HepG2 (cell line): ENCODE measurements around the gene NT5DC4.

Experiments used
- FLYWCH1 ChIP-seq: sonication (generic); formaldehyde crosslinking; IDR thresholded peaks from 2 replicates; pipeline ENCODE4 v1.8.1; 2023; ENCODE audit warnings: mild to moderate bottlenecking, missing genetic modification reagents
- MEF2D ChIP-seq: sonication (generic); formaldehyde crosslinking; IDR thresholded peaks from 2 replicates; pipeline ENCODE4 v1.5.1; 2020; ENCODE audit warnings: mild to moderate bottlenecking, missing genetic modification reagents
- MZF1 ChIP-seq: sonication (generic); formaldehyde crosslinking; IDR thresholded peaks from 2 replicates; pipeline ENCODE4 v1.8.1; 2023; ENCODE audit warnings: mild to moderate bottlenecking, missing genetic modification reagents, borderline replicate concordance
- PHF20 ChIP-seq: sonication (generic); formaldehyde crosslinking; IDR thresholded peaks from 2 replicates; pipeline ENCODE4 v1.5.0; 2020; ENCODE audit warnings: mild to moderate bottlenecking, missing genetic modification reagents
- POLR2AphosphoS5 ChIP-seq: IDR thresholded peaks from 2 replicates; pipeline ENCODE4 v1.6.1; 2012; ENCODE audit warnings: low read depth, low read length
- PTBP1 ChIP-seq: fragments of 200-400 bp; formaldehyde crosslinking; IDR thresholded peaks from 2 replicates; pipeline ENCODE4 v1.6.1; 2018; ENCODE audit warnings: low read length, low read depth; ENCODE audit not compliant: poor library complexity, severe bottlenecking
- ZNF614 ChIP-seq: IDR thresholded peaks from 2 replicates; pipeline ENCODE4 v1.6.1; 2018; ENCODE audit warnings: missing biosample characterization, missing genetic modification reagents, inconsistent platforms, borderline replicate concordance
- TF ChIP-seq, protein P1 (sequence below): sonication (generic); formaldehyde crosslinking; IDR thresholded peaks from 2 replicates; pipeline ENCODE4 v1.5.0; 2020; ENCODE audit warnings: mild to moderate bottlenecking, missing genetic modification reagents, moderate library complexity
- TF ChIP-seq, protein P2 (sequence below): sonication (generic); formaldehyde crosslinking; conservative IDR thresholded peaks from 2 replicates; pipeline ENCODE4 v1.8.0; 2022; ENCODE audit warnings: mild to moderate bottlenecking, moderate library complexity, missing genetic modification reagents
- TF ChIP-seq, protein P3 (sequence below): sonication (generic); formaldehyde crosslinking; IDR thresholded peaks from 2 replicates; pipeline ENCODE4 v1.5.0; 2020; ENCODE audit warnings: mild to moderate bottlenecking, missing genetic modification reagents

DNA sequence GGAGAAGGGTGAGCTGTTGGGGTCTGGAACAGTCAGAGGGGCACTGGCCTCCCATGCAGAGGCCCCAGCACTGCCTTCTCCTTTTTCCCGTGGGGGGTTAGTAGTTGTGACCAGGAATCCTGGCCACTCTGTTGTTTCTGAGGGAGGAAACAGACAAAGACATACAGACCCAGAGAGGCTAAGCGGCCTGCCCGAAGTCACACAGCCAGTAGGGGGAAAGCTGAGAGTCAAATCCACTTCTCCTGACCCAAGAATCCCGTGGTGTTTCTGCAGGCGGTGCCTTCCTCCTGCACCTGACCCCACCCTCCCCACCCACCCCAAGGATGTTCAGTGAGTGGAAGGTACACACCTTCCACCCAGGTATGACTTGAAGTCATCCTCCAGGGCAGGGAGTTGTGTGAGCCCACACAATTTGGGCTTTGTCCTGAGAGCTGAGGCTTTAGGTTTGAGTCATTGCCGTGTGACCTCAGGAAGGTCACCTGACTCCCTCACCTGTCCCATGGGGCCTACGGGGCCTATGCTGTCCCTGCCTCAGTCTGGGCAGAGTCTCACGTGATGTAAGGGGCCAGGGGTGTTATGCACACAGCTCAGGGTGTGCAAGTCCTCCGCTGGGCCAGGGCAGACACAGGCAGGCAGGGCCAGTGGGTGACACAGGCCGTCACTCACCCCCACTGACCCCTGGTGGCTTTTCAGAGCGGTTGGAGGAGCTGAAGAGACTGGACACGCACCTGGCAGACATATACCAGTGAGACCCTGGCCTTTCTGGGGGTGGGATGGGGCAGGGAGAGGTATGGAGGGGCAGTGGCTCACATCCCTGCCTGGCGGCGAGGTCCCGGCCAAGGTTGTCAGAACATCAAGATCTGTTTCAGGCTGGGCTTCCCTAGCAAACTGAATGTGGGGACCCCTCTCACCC lies 5.0 kb downstream of the NT5DC4 start:
- TF ChIP-seq POLR2AphosphoS5 = no peak
- TF ChIP-seq ZNF614 (CRISPR knock-in tag) = no peak
- TF ChIP-seq, protein P1, sequence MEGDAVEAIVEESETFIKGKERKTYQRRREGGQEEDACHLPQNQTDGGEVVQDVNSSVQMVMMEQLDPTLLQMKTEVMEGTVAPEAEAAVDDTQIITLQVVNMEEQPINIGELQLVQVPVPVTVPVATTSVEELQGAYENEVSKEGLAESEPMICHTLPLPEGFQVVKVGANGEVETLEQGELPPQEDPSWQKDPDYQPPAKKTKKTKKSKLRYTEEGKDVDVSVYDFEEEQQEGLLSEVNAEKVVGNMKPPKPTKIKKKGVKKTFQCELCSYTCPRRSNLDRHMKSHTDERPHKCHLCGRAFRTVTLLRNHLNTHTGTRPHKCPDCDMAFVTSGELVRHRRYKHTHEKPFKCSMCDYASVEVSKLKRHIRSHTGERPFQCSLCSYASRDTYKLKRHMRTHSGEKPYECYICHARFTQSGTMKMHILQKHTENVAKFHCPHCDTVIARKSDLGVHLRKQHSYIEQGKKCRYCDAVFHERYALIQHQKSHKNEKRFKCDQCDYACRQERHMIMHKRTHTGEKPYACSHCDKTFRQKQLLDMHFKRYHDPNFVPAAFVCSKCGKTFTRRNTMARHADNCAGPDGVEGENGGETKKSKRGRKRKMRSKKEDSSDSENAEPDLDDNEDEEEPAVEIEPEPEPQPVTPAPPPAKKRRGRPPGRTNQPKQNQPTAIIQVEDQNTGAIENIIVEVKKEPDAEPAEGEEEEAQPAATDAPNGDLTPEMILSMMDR (CRISPR knock-in tag) = peak; percentile 66
- TF ChIP-seq PHF20 (CRISPR knock-in tag) = 0 out of 2 replicates have a peak, but pooled peaks have one; percentile 10
- no peak for TF ChIP-seq MZF1 (CRISPR knock-in tag)
- no peak for TF ChIP-seq FLYWCH1 (CRISPR knock-in tag)
- TF ChIP-seq, protein P2, sequence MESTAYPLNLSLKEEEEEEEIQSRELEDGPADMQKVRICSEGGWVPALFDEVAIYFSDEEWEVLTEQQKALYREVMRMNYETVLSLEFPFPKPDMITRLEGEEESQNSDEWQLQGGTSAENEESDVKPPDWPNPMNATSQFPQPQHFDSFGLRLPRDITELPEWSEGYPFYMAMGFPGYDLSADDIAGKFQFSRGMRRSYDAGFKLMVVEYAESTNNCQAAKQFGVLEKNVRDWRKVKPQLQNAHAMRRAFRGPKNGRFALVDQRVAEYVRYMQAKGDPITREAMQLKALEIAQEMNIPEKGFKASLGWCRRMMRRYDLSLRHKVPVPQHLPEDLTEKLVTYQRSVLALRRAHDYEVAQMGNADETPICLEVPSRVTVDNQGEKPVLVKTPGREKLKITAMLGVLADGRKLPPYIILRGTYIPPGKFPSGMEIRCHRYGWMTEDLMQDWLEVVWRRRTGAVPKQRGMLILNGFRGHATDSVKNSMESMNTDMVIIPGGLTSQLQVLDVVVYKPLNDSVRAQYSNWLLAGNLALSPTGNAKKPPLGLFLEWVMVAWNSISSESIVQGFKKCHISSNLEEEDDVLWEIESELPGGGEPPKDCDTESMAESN = no peak
- TF ChIP-seq, protein P3, sequence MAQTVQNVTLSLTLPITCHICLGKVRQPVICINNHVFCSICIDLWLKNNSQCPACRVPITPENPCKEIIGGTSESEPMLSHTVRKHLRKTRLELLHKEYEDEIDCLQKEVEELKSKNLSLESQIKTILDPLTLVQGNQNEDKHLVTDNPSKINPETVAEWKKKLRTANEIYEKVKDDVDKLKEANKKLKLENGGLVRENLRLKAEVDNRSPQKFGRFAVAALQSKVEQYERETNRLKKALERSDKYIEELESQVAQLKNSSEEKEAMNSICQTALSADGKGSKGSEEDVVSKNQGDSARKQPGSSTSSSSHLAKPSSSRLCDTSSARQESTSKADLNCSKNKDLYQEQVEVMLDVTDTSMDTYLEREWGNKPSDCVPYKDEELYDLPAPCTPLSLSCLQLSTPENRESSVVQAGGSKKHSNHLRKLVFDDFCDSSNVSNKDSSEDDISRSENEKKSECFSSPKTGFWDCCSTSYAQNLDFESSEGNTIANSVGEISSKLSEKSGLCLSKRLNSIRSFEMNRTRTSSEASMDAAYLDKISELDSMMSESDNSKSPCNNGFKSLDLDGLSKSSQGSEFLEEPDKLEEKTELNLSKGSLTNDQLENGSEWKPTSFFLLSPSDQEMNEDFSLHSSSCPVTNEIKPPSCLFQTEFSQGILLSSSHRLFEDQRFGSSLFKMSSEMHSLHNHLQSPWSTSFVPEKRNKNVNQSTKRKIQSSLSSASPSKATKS (CRISPR knock-in tag) = no peak
- TF ChIP-seq MEF2D (CRISPR knock-in tag) = no peak
- no peak for TF ChIP-seq PTBP1
